ENCODE results near the gene WWC2.

The WWC2 gene

DNA sequence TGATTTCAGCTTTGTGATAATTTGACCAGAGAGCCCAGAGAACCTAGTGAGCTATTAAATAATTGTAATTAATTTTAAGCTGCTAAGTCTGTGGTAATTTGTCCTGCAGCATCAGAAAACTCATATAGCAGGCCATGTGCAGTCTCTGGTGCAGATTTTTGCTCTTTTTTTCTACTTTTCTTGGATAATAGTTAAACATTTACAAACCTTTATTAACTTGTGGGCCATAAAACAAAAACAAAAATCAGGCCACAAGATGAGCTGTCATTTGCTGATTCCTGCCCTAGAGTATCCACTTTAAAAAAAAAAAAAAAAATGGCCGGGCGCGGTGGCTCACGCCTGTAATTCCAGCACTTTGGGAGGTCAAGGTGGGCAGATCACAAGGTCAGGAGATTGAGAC, 121.2 kb downstream of the WWC2 start:
- no peak overlapping the region for H3K4me3 ChIP-seq (ENCODE audit: low read depth, low read length)
- no peak for DNase-seq (ENCODE audit: low read depth)
- TF ChIP-seq, protein P1, sequence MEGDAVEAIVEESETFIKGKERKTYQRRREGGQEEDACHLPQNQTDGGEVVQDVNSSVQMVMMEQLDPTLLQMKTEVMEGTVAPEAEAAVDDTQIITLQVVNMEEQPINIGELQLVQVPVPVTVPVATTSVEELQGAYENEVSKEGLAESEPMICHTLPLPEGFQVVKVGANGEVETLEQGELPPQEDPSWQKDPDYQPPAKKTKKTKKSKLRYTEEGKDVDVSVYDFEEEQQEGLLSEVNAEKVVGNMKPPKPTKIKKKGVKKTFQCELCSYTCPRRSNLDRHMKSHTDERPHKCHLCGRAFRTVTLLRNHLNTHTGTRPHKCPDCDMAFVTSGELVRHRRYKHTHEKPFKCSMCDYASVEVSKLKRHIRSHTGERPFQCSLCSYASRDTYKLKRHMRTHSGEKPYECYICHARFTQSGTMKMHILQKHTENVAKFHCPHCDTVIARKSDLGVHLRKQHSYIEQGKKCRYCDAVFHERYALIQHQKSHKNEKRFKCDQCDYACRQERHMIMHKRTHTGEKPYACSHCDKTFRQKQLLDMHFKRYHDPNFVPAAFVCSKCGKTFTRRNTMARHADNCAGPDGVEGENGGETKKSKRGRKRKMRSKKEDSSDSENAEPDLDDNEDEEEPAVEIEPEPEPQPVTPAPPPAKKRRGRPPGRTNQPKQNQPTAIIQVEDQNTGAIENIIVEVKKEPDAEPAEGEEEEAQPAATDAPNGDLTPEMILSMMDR (IDR thresholded peaks at IDR 0.05; ENCODE audit: insufficient read depth, low read depth, low read length, missing control alignments): no peak

DNA sequence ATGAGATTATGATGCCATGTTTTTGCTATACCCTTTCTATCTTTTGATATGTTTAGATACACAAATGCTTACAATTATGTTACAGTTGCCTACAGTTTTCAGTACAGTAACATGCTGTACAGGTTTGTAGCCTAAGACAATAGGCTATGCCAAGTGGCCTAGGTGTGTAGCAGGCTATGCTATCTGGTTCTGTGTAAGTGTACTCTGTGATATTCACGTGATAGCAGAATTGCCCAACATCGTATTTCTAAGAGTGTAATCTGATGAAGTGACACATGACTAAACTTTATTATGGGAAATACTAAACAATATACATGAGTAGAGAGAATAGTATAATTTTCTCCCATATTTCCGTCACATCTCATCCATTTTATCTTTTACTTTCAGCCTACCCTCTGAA, 124.0 kb downstream of the WWC2 start:
- no peak for DNase-seq (ENCODE audit: low read depth)
- H3K4me3 ChIP-seq (ENCODE audit: low read depth, low read length): no peak overlapping the region
- TF ChIP-seq, protein P1 (IDR thresholded peaks at IDR 0.05; ENCODE audit: insufficient read depth, low read depth, low read length, missing control alignments): no peak

DNA sequence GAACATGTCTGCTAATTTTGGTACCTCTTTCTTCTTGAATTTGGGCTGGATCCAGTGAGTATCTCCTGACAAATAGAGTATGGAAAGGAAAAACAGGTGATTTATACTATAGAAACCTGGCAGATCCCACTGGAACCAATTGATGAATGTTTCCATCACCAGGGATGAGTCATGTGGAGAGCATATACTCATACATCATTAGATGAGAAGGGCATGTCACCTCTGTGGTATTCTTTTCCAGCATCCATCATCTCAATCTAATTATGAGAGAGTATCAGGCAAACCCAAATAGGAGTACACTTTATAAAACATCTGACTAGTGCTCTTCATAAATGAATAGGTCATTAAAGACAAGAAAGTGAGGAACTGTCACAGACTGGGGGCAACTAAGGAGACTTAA, 130.3 kb downstream of the WWC2 start:
- DNase-seq (ENCODE audit: low read depth): no peak
- H3K4me3 ChIP-seq (ENCODE audit: low read depth, low read length): no peak overlapping the region
- TF ChIP-seq, protein P1 (IDR thresholded peaks at IDR 0.05; ENCODE audit: insufficient read depth, low read depth, low read length, missing control alignments): no peak

DNA sequence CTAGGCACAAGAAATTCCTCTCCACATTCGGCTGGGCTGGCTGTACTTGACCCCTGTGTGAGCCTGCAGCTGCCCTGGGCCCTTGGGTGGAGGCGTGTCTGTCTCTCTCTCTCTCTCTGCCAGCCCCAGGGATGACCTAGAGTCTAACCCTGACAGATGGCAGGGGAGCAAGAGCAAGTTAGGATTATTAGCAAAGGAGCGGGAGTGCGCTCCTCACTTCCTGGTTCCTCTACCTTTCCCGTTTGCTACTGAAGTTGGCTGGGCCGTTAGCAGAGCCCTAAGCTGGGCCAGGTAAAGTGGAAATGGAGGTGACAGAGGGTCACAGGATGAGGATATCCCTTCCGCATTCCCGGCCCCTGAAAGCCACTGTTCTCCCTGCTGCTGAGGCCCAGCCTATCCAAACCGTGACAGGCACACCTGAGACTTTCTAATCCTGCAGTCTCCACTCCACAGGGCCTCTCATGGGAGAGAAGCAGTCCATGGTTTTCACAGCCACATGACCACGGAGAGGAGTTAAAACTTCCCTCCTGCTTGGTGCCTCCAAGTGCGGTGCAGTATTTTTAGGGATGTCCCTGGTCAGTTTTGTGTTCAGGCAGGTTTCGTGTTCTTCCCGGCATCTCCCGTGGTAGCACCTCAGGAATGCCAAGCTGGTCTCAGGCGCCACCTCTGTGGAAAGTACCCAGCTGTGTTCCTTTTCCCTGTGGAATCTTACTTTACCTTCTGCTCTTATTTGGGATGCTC, 141.7 kb downstream of the WWC2 start:
- H3K4me3 ChIP-seq (ENCODE audit: low read depth, low read length): no peak overlapping the region
- TF ChIP-seq, protein P1 (IDR thresholded peaks at IDR 0.05; ENCODE audit: insufficient read depth, low read depth, low read length, missing control alignments): no peak
- no peak for DNase-seq (ENCODE audit: low read depth)

DNA sequence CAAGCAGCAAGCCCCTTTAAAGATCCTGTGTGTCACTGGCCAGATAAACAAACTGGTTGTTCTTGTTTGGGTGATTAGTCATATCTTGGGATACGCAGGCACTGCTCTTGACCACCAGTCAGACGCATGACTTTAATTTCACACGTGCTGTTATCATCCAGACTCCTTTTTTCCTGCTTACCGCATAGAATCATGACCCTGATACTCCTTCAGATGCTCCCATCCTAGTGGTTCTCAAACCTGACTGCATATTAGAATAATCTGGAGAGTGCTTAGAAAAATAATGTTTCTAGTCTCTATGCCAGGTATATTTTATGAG, 142.2 kb downstream of the WWC2 start:
- no peak for DNase-seq (ENCODE audit: low read depth)
- TF ChIP-seq, protein P1 (IDR thresholded peaks at IDR 0.05; ENCODE audit: insufficient read depth, low read depth, low read length, missing control alignments): no peak

DNA sequence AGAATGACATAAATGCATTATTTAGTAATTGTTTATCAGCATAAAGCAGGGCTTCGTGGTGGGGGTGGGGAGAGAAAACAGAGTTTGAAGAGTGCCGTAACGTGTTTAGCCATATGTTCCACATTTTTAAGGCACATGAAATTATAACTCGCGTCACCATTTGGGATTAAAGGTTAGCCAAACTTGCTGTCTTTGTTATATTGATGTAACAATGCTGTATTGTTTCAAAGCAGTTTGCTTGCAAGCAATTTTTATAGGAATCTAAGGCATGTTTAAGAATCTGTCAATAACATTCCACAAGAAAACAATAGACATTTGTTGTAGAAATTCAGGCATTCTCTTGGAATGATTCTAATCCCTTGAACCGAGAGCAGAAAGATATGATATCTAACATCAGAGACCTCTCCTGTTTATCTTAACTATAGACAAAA, 142.7 kb downstream of the WWC2 start:
- no peak overlapping the region for H3K4me3 ChIP-seq (ENCODE audit: low read depth, low read length)
- TF ChIP-seq, protein P1 (IDR thresholded peaks at IDR 0.05; ENCODE audit: insufficient read depth, low read depth, low read length, missing control alignments): no peak
- no peak for DNase-seq (ENCODE audit: low read depth)

More for the DNA sequence above, 142.2 kb downstream of the WWC2 start:
- H3K4me3 ChIP-seq (ENCODE audit: low read depth, low read length): no peak overlapping the region

DNA sequence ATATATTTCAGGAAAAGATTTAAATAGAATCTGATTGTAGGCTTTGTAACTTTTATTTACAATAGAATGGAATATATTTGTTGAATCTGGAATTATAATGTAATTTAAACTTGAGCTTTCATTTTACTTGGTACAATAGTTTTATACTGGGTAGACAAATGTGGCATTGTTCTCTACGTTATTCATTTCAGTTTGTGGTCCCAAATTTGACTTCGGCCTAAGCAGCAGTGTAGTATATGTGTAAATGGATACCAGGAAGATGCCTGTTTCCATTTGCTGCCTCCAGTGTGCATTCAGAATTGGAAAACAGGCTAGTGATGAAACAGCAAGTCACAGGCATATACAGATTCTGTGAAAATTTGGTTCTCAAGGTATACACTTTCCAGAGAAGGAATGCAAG, 143.2 kb downstream of the WWC2 start:
- no peak overlapping the region for H3K4me3 ChIP-seq (ENCODE audit: low read depth, low read length)
- TF ChIP-seq, protein P1 (IDR thresholded peaks at IDR 0.05; ENCODE audit: insufficient read depth, low read depth, low read length, missing control alignments): no peak
- no peak for DNase-seq (ENCODE audit: low read depth)

Measured in GM12865 (cell line).